Measurements from ENCODE around the gene OPTC.
"Not testable (repeated sequence)": the region's sequence is repeated elsewhere in the genome, so short reads cannot be mapped to it uniquely, and the experiment has no call there.

The OPTC gene

DNA sequence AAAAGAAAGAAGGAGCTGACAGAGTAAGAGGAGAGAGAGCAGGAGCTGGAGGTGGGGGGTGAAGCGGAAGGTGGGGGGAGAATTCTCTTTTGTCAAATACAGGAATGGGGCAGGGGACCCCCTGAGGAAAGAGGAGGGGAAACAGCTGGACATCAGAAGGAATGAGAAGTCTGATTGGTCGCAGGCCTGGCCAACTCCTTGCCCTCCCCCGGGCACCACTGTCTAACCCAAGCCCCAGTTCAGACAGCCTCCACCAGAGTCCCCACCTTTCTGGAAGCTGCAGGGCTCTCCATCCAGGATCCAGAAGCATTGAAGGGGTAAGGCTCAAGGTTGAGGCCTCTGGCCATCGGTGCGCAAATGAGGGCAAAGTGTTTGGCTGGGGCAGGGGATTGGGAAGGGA is at the start of gene OPTC:
Gene OPTC, plus strand, starts transcription at position 253 of the 400 bp plus-strand sequence. CDS start 1,853 bp downstream, outside the sequence.
- no peak for DNase-seq (ENCODE audit: low read depth)

GRCh38 chr1:203444171-203444576 is 49.8 kb upstream of the OPTC start:
- no peak for DNase-seq (ENCODE audit: low read depth)

DNA sequence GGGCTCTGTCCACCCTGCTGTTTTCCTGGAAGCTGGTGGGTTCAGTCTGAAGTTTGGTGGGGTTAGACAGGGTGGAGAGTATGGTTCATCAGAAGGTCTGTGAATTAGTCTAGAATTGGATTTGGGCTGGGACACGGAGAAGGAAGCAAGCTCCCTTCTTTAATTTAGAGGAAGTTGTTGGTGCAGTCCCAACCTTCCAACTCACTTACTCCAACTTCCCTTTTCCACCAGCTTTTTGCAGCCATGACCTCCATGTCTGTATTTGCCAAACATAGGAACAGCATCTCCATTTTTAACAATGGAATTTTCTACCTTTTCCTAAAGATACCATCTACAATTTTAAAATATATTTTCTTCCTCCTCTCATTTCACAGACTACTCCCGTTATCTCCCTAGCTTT is 46.8 kb upstream of the OPTC start:
- DNase-seq (ENCODE audit: low read depth), result no peak

DNA sequence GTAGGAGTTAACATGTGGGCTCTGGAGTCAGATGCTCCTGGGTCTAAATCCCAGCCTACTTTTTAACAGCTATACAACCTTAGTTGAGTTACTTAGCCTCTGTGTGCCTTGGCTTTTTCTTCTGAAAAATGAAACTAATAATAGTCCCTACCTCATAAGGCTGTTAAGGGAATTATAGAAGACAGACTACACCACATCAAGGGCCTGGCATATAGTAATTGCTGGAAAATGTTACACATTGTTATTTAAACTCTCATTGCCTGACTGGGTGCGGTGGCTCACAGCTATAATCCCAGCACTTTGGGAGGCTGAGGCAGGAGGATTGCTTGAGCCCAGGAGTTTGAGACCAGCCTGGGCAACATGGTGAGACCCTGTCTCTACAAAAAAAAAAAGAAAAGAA is 46.4 kb upstream of the OPTC start:
- DNase-seq (ENCODE audit: low read depth), result not testable (repeated sequence)

- no peak for DNase-seq (ENCODE audit: low read depth)
Observed at GRCh38 chr1:203448521-203449061, 45.4 kb upstream of the OPTC start.

GRCh38 chr1:203450001-203450400 is 44.0 kb upstream of the OPTC start:
- no peak for DNase-seq (ENCODE audit: low read depth)

- no peak for DNase-seq (ENCODE audit: low read depth)
Observed at GRCh38 chr1:203450479-203451149, 43.3 kb upstream of the OPTC start.

GRCh38 chr1:203451836-203452784 is 41.8 kb upstream of the OPTC start:
- DNase-seq (ENCODE audit: low read depth), result no peak

GRCh38 chr1:203453016-203453415 is 40.9 kb upstream of the OPTC start:
- DNase-seq (ENCODE audit: low read depth), result no peak

- no peak for DNase-seq (ENCODE audit: low read depth)
Observed at GRCh38 chr1:203453616-203454015, 40.3 kb upstream of the OPTC start.

DNA sequence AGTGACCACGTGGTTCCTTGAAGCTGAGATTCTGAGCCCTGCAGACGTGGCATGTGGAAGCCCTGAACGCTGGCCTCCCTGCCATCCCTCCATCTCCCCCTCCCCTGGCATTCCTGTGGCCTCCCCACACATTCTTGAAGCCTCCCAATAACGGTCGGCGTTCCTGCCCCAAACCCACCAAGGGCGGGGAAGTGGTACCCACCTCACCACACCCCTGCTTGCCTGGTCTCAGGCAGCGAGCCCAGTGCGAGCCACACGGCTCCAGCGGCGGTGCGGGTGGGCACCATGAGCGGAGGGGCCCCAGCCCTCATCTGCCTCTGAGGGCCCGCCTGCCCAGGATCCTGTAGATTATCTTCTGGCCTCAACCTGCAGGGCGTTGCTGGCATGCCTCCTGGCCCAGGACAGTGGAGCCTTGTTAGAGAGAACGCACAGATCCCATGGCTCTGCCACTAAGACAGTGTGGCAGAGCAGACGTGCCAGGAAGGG is 38.9 kb upstream of the OPTC start:
- no peak for DNase-seq (ENCODE audit: low read depth)

DNA sequence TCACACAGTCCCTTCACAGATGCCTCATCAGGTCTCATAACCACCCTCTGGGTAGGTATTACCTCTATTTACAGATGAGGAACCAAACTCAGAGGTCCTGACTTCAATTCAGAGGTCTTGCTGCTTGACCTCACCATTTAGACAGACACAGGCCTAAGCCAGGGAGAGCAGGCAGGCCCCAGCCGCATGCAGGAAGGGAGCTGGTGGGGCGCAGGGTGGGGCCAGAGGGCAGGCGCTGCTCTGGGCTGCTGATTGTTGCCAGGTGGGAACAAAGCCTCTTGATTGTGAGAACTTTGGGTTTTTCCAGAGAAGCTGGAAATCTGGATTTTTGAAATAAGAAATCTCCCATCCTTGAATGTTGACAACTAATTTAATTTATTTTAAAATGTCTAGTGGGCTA is 38.2 kb upstream of the OPTC start:
- DNase-seq (ENCODE audit: low read depth), result no peak

GRCh38 chr1:203456577-203456976 is 37.4 kb upstream of the OPTC start:
- no peak for DNase-seq (ENCODE audit: low read depth)

DNA sequence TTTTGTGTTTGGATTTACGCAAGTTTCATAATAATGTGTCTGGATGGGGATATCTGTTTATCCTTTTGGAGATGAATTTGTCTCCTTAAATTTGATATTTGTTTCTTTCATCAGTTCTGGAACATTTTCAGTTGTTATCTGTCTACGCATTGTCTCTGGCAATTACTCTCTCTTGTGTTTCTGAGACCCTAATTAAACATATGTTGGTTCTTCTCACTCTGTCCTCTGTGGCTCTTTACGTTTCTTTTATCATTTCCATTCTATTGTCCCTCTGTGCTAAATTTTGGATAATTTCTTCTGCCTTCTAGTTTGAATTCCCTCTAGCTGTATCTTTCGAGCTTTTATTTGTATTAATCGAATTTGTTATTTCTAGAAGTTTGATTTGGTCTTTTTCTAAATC is 35.9 kb upstream of the OPTC start:
- DNase-seq (ENCODE audit: low read depth), result no peak

GRCh38 chr1:203459671-203460201 is 34.2 kb upstream of the OPTC start:
- DNase-seq (ENCODE audit: low read depth), result no peak

GRCh38 chr1:203461717-203462116 is 32.2 kb upstream of the OPTC start:
- no peak for DNase-seq (ENCODE audit: low read depth)

DNA sequence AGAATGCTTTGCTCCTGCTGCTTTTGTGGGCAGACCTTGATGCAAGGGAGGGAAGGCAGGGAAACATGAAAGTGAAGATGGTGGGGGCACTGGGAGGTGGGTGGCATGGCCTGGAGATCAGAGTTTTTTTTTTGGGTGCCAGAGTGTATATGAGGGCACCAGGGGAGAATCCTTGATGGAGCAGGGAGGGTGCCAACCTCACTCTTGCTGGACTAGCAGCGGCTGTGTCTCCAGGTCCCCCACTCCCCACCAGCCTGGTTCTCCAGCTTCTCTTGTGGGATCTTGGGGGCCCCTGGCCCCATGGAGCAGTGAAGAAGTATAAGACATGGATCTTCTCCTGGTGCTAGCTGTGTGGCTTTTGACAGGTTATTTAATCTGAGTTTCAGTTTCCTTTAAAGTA is 31.8 kb upstream of the OPTC start:
- DNase-seq (ENCODE audit: low read depth), result no peak

DNA sequence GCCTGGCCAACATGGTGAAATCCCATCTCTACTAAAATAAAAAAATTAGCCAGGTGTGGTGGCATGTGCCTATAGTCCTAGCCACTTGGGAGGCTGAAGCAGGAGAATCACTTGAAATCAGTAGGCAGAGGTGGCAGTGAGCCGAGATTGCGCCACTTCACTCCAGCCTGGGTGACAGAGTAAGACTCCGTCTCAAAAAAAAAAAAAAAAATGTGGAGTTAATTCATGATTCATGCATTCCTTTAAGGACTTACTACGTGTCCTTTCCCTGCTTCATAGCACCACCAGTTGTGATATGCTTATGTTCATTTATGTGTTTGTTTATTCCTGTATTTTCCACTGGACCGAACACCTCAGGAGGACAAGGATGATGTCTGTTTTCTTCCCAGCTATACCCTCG is 31.1 kb upstream of the OPTC start:
- DNase-seq (ENCODE audit: low read depth), result no peak

- no peak for DNase-seq (ENCODE audit: low read depth)
Observed at GRCh38 chr1:203463469-203464062, 30.4 kb upstream of the OPTC start.

- no peak for DNase-seq (ENCODE audit: low read depth)
Observed at GRCh38 chr1:203464226-203464625, 29.7 kb upstream of the OPTC start.

- no peak for DNase-seq (ENCODE audit: low read depth)
Observed at GRCh38 chr1:203464743-203465142, 29.2 kb upstream of the OPTC start.

DNA sequence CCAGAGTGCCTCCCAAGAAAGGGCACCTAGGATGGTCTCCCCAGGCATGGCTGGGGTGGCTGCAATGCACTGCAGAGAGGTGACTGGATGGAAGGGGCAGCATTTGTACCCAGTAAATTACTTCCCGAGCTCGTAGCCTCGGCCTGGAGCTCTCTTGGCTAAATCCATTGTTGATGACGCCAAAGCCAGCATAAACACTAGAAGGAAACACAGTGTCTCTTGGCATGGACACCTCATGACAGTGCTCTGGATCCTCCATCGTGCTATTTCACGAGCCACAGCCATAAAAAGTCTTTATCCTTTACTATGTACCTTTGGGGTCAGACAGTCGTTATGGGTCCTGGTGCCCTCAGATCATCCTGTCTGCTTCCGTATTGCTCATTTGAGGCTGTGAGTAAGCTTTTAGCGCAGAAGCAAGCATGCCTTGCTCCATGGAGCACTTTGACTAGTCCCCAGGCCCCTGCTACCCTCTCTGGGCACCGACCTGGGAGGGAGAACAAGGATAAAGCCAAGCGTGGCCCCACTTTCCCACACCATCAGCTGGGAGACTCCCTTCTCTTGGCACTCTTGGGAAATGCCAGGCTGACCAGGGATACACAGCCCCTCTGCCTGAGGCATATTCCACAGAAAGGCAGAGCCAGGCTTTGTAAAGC is 28.7 kb upstream of the OPTC start:
- no peak for DNase-seq (ENCODE audit: low read depth)
